ENCODE data around the gene SS18L1.
A peak's percentile ranks its signal among the peaks of the same experiment; 100 is the strongest.

The SS18L1 gene

DNA sequence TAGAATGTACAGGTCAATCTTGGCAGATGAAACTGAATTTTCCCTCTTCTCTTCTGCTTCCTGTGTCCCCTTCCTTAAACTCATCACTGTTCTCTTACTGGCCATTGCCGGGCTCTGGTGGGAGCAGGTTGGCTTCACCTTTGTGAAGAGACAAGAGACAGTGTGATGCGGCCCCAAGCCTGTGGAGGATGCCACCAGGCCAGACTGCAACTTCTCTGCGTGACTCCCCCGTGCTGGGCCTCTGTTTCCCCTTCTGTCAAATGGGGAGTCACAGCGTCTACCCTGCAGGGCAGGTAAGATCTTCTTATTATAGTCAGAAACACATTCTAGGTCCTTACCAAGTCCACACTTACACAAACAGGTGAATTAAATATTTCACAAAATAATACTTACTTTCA, 23.2 kb upstream of the SS18L1 start:
- no peak for DNase-seq (ENCODE audit: low read depth)

DNA sequence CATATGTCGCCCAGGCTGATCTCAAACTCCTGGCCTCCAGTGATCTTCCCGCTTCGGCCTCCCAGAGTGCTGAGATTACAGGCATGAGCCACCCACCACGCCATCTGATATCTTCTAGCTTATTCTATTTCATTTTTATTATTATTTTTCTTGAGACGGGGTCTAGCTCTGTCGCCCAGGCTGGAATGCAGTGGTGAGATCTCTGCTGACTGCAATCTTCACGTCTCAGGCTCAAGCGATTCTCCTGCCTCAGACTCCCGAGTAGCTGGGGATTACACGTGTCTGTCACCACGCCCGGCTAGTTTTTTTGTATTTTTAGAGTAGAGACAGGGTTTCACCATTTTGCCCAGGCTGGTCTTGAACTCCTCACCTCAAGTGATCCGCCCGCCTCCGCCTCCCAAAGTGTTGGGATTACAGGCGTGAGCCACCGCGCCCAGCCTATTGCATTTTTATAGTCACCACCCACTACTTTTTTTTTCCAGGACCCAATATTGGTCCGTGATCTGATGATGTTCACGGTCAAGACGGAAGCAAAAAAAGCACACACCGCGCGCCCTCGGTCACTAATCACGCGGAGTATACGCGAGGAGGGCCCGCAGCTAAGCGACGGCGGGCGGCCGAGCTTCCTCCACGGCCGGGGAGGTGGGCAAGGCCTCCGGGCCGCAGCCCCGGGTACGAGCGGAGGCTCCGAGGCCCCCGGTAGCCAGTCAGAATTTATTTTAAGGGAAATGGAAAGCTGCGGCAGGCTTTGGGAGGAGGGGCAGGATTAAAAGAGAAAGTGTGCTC, 22.4 kb upstream of the SS18L1 start:
- DNase-seq (ENCODE audit: low read depth): peak; percentile 53

- DNase-seq (ENCODE audit: low read depth): peak; percentile 93
Measured at GRCh38 chr20:62121776-62122653, 21.6 kb upstream of the SS18L1 start, which contains the start of gene LSM14B. Gene LSM14B (plus strand): TSS chr20:62122475. CDS start chr20:62122667, 192 bp downstream.

DNA sequence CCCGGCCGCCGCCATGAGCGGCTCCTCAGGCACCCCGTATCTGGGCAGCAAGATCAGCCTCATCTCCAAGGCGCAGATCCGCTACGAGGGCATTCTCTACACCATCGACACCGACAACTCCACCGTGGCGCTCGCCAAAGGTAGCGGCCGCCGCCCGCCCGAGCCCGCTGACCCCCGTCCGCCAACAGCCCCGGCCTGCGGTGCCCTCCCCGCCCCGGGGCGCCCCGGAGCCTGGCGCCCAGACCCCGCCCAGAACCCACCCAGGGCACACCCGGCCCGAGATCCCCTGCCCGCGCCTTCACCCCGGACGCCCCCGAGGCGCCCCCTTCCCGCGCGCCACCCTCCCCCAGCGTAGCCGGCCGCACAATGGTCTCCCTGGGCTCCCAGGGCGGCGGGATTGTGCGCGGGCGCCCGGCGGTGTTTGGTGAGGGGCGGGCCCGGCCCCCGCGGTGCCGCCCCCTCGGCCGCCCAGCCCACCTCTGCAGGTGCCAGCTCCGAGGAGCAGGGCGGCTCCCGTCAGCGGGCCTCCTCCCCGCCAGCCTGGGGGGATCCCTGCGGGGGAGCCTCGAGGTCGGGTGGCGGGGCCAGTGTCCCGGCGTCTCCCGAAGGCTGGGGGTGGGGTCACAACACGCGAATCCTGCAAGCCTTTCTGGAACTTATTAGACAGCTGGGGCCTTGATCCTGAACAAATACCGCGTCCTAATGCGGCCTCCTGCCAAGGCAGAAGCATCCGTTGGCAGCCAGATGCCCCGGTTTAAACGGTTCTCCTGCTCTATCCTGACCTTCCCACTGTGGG, 20.7 kb upstream of the SS18L1 start:
- no peak for DNase-seq (ENCODE audit: low read depth)

GRCh38 chr20:62123450-62124118, 20.0 kb upstream of the SS18L1 start:
- DNase-seq (ENCODE audit: low read depth): peak; percentile 6

GRCh38 chr20:62126141-62126540, 17.4 kb upstream of the SS18L1 start:
- DNase-seq (ENCODE audit: low read depth): no peak

GRCh38 chr20:62127799-62128198, 15.8 kb upstream of the SS18L1 start:
- no peak for DNase-seq (ENCODE audit: low read depth)

GRCh38 chr20:62128502-62128901, 15.1 kb upstream of the SS18L1 start:
- no peak for DNase-seq (ENCODE audit: low read depth)

- DNase-seq (ENCODE audit: low read depth): no peak
Measured at GRCh38 chr20:62129731-62130531, 13.6 kb upstream of the SS18L1 start.

DNA sequence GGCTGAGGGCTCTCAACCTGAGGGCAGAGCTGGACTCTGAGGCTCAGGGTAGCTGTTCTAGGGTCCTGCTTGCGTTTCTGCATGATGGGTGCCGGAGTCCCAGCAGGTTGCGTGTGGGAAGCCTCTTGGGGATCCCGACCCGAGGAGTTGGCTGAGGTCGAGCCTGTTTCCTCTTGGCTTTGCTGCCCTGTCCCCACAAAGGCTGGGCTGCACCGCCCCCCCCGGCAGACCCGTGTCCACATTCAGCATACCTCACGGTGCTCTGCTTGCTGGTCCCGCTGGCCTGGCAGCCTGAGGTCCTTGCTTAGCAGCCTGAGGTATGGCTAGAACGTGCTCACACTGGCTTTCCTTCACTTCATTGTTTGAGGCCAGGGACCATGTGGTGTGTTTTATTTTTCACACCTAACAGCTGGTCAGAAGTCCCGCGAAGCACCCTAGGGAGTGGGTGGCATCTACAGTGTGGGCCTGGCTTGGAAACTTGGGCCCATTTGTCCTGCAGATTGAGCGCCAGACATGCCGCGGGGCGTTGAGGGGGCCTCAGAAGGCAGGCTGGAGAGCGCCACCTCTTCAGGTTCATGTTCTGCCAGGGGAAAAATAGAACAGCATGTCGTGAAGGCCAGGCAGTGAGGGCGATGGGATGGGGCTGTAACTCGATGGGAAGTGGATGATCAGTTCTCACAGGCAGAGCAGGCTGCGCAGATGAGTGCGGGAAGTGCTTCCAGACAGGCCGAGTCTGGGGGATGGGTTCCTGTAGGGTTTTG, 11.8 kb upstream of the SS18L1 start:
- no peak for DNase-seq (ENCODE audit: low read depth)

- DNase-seq (ENCODE audit: low read depth): no peak
Measured at GRCh38 chr20:62132421-62132820, 11.1 kb upstream of the SS18L1 start.

DNA sequence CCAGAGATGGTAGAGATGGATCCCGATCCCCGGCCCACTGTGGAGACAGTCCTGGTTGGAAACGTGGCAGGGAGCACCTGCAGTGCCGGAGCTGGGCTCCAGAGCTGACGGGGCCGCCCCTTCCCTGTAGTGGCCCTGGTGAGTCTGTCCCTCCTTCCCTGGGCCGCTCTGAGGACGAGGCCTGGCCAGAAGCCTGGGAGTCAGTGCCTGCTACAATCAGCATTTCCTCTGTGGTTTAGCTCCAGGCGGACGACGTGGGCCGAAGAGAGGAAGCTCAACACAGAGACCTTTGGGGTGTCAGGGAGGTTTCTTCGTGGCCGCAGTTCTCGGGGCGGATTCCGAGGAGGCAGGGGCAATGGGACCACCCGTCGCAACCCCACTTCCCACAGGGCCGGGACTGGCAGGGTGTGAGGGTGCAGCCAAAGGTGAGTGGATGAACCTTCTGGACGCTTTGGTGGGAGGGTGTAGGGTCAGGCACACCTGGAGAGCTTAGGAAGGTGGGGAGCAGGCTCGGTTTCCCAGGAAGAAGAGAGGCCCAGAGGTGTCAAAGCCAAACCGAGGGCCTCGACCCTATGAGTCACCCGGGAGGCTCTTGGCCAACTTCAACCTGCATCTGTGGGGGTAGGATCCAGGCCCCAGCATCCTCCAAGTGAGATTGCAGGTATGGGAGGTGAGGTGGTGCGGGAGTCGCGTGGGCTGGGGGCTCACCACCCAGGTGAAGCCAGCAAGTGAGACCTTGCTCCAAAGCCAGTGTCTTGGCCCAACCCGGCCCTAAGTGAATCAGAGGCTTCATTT, 10.3 kb upstream of the SS18L1 start:
- peak; percentile 9 for DNase-seq (ENCODE audit: low read depth)

DNA sequence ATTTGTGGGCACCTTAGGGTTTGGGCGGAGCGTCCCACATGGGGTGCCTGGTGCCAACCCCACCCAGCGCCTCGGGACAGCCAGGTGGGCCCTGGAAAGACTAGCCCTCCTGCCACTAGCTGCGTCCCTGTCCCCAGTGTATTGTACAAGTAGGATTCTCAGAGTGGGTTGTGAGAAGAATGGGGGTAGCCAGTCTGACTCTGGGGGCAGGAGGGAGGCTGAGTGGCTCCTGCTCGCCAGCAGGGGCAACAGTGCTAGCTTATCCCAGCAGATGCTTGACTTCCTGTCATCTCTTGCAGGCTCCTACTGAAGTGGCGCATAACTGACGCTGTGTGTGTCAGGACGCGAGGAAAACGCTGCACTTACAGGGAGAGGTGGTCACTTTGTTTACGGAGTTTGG, 9.7 kb upstream of the SS18L1 start:
- no peak for DNase-seq (ENCODE audit: low read depth)

DNA sequence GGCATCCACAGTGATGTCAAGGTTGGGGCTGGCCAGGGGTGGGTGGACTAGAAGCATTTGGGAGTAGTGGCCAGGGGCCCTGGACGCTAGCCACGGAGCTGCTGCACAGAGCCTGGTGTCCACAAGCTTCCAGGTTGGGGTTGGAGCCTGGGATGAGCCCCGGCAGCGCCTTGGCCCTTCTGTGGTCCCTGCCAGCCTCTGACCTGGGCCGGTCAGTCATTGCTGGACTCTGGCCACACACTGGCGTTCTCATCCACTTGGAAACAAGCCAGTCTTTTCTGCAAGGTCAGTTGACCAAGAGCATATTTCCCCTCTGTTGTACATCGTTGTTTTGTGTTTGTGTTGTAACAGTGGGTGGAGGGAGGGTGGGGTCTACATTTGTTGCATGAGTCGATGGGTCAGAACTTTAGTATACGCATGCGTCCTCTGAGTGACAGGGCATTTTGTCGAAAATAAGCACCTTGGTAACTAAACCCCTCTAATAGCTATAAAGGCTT, 8.8 kb upstream of the SS18L1 start:
- DNase-seq (ENCODE audit: low read depth): peak; percentile 21

- no peak for DNase-seq (ENCODE audit: low read depth)
Measured at GRCh38 chr20:62135573-62136266, 7.8 kb upstream of the SS18L1 start.

- no peak for DNase-seq (ENCODE audit: low read depth)
Measured at GRCh38 chr20:62136283-62137091, 7.1 kb upstream of the SS18L1 start.

DNA sequence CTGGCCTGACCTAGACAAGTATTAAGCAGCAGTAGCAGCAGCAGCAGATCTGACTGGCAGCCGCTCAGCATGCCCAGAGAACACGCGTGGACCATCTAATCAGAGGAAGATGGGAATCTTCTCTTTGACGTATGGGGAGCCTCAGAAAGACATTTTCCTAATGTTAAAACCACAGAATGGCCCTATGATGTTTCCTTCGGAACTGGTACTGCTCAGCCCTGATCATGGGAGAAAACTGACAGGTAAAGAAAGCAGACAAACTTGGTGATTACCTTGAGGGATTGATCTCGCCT, 6.5 kb upstream of the SS18L1 start:
- no peak for DNase-seq (ENCODE audit: low read depth)

All from stromal cell of bone marrow (primary cell).